Tibial artery (tissue), 4 donors: Measurements from ENCODE around the gene P2RY6.

ENCODE experiments used
- DNase-seq, 2 donors: peaks; one replicate each; pipeline ENCODE4 v3.0.0-alpha.2; 2019
- H3K27ac ChIP-seq, 2 donors: fragments of 200-600 bp; sonication (generic) in 1 of 2; 1 replicate in 1 of 2; 2 replicates in 1 of 2; pipeline ENCODE4 v1.5.1; 2018 to 2019; ENCODE audit warnings: mild to moderate bottlenecking in 1 of 2
- H3K27me3 ChIP-seq, 2 donors: fragments of 200-600 bp; sonication (generic) in 1 of 2; one replicate each; pipeline versions ENCODE4 v1.5.1 to v1.6.0; 2016 to 2019
- H3K36me3 ChIP-seq, 3 donors: fragments of 200-600 bp; sonication (generic) in 2 of 3; one replicate each; pipeline ENCODE4 v1.5.1; 2016 to 2019; ENCODE audit warnings: mild to moderate bottlenecking in 2 of 3
- H3K4me1 ChIP-seq, 4 donors: fragments of 200-600 bp; sonication (generic) in 2 of 4; 1 replicate in 3 of 4; 2 replicates in 1 of 4; pipeline ENCODE4 v1.5.1; 2016 to 2019
- H3K4me3 ChIP-seq, 2 donors: fragments of 200-600 bp; sonication (generic) in 1 of 2; 1 replicate in 1 of 2; 2 replicates in 1 of 2; pipeline ENCODE4 v1.5.1; 2018 to 2019; ENCODE audit warnings: mild to moderate bottlenecking in 2 of 2
- H3K9me3 ChIP-seq, 3 donors: fragments of 200-600 bp; sonication (generic) in 1 of 3; one replicate each; pipeline ENCODE4 v1.5.1; 2016 to 2019
- CTCF ChIP-seq, 2 experiments: fragments of 200-600 bp in 1 of 2; fragments of 450-650 bp in 1 of 2; IDR thresholded peaks; one replicate each; pipeline ENCODE4 v1.5.1; 2017 to 2019; ENCODE audit warnings: antibody characterized with exemption in 2 of 2, mild to moderate bottlenecking in 1 of 2, moderate library complexity in 1 of 2
- intact Hi-C: fragments of 100-400 bp; cut with DNase I; formaldehyde crosslinking; loops from one replicate; pipeline ENCODE4 v1.15.0; 2023; ENCODE audit warnings: low total_unique reads

The P2RY6 gene

GRCh38 chr11:73236205-73236765 lies 35.9 kb upstream of the P2RY6 start:
- Histone ChIP-seq H3K27ac (no peak overlapping the region), H3K4me3 (no peak overlapping the region)
- intact Hi-C loops: no loop called here

DNA sequence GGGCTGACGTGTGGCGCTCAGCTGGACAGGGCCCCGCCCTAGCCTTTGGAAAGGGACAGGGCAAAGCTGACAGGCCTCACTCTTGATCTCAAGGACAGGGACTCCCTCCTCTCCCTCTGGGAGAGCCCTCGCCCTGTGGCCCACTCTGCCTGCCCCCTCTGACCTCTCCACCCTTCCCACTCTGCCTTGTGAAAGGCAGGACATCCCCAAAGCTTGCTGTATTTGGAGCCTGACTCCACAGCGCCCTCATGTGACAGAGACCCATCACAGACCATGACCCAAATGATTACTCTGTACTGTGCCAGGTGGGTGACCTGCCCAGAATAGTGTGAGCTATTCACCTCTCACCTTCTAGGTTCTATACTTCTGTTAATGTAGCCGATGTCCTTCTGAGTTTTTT lies 35.3 kb upstream of the P2RY6 start:
- Histone ChIP-seq H3K27ac (no peak overlapping the region), H3K4me1 (peaks cover 0 to 37% (median 23%) of the 10 kb centered on the region in 4 donors)
- intact Hi-C loops: no loop called here

More at GRCh38 chr11:73236205-73236765, 35.9 kb upstream of the P2RY6 start:
- no peak for TF ChIP-seq CTCF (IDR thresholded peaks at IDR 0.05)
- Histone ChIP-seq H3K4me1 (peaks cover 0 to 35% (median 23%) of the 10 kb centered on the region in 4 donors), H3K27me3 (no peaks in the 10 kb centered on the region), H3K9me3 (no peaks in the 10 kb centered on the region), H3K36me3 (no peaks in the 10 kb centered on the region)
- DNase-seq: peak in 1 of 2 donors; percentile 24

GRCh38 chr11:73237471-73238290 lies 34.5 kb upstream of the P2RY6 start:
- Histone ChIP-seq H3K36me3 (no peaks in the 10 kb centered on the region), H3K9me3 (no peaks in the 10 kb centered on the region), H3K4me3 (no peak overlapping the region), H3K4me1 (peaks cover 0 to 45% (median 27%) of the 10 kb centered on the region in 4 donors), H3K27ac (peak overlapping the region in 1 of 2 donors; percentile 43), H3K27me3 (no peaks in the 10 kb centered on the region)
- no peak for TF ChIP-seq CTCF (IDR thresholded peaks at IDR 0.05)
- intact Hi-C loops: no loop called here
- DNase-seq: peak in 1 of 2 donors; percentile 70

More for the DNA sequence above, 35.3 kb upstream of the P2RY6 start:
- no peaks in the 10 kb centered on the region for H3K36me3 ChIP-seq
- H3K4me3 ChIP-seq: no peak overlapping the region
- TF ChIP-seq CTCF (IDR thresholded peaks at IDR 0.05): peak; percentile 21 to 26
- peak in 1 of 2 donors; percentile 4 for DNase-seq
- H3K27me3 ChIP-seq: no peaks in the 10 kb centered on the region
- H3K9me3 ChIP-seq: no peaks in the 10 kb centered on the region

DNA sequence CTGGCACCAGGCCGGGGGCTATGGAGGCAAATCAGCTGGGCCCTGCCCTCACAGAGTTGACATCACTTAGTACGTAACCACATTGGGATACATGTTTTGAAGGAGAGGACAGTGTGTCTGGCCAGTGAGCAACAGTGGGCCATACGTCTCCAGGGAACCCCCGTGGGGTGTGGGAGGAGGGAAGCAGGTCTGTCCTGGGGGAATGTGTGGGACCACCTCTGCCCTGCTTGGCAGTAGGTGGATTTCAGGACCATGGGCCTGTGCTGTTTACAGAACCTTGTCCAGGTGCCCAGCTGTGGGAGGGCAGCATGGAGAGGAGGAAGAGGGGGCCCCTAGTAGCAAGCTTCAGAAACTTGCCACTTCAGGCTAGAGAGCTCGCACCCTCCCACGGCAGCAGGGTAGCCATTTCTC lies 33.0 kb upstream of the P2RY6 start:
- peaks cover 0 to 49% (median 29%) of the 10 kb centered on the region in 4 donors for H3K4me1 ChIP-seq
- no peak overlapping the region for H3K4me3 ChIP-seq
- no peaks in the 10 kb centered on the region for H3K27me3 ChIP-seq
- no peaks in the 10 kb centered on the region for H3K36me3 ChIP-seq
- H3K9me3 ChIP-seq: no peaks in the 10 kb centered on the region
- no peak for TF ChIP-seq CTCF (IDR thresholded peaks at IDR 0.05)
- intact Hi-C loops: no loop called here
- DNase-seq: peak in 1 of 2 donors; percentile 49
- H3K27ac ChIP-seq: no peak overlapping the region

DNA sequence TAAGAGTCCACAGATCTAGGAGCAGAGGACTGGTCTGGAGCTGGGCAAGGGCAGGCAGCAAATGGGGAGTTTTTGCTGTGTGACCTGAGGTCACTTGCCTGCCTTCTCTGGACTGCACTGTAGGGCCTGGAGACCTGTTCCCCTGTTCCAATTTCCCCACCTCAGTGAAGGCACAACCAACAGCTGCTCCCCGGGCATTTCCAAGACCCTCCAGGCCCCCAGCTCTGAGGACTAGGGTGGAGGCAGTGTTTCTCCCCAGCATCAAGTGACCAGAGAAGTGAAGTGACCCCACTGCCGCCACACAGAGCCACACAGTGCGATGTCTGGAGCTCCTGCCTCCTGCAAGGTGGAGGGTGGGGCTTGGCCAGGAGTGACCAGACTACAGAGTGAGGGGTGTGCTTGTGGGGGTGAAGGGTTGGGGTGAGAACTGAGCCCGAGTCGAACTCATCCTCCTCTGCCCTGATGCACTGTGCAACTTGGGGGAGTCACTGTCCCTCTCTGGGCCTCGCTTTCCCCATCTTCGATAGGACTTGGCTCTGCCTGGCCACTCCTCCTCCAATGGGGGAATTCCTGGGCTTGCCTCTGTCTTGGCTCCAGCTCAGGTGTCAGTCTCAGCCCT lies 32.5 kb upstream of the P2RY6 start:
- TF ChIP-seq CTCF (IDR thresholded peaks at IDR 0.05): no peak
- intact Hi-C loops: no loop called here
- no peaks in the 10 kb centered on the region for H3K36me3 ChIP-seq
- no peak overlapping the region for H3K4me3 ChIP-seq
- H3K9me3 ChIP-seq: no peaks in the 10 kb centered on the region
- DNase-seq: no peak
- peaks cover 0 to 49% (median 29%) of the 10 kb centered on the region in 4 donors for H3K4me1 ChIP-seq
- H3K27ac ChIP-seq: peak overlapping the region in 1 of 2 donors; percentile 33
- H3K27me3 ChIP-seq: no peaks in the 10 kb centered on the region
